Neural progenitor cell (in vitro differentiated cells): ENCODE results near the gene TTYH1.

Experiments used
- CTCF ChIP-seq: fragments of 200-600 bp; sonication (generic); IDR thresholded peaks from 2 replicates; pipeline ENCODE4 v1.5.1; 2017; ENCODE audit warnings: antibody characterized with exemption, mild to moderate bottlenecking
- EZH2phosphoT487 ChIP-seq: fragments of 200-600 bp; sonication (generic); IDR thresholded peaks from 2 replicates; pipeline ENCODE4 v1.6.1; 2017; ENCODE audit warnings: antibody characterized with exemption

GRCh38 chr19:54421169-54421516 lies 5.9 kb downstream of the TTYH1 start:
- no peak for TF ChIP-seq CTCF
- no peak for TF ChIP-seq EZH2phosphoT487
